ENCODE data around the gene FAM217B. TPM values are rescaled to one million over a fixed set of nuclear protein-coding genes. Genes with fewer than 3 reads are reported as not detected.

The FAM217B gene
- total and polyA plus RNA-seq, 2 of the 8 experiments (the other 6 are each of a cell fraction or from before 2014, with no cell fraction given) = 5.4 to 28.5 TPM

- no peak for FAIRE-seq
- 96% methylated on average over 1 of the region's 1 CpG; no CpG with 5 or more reads in 1 of the 2 experiments for WGBS, 2 experiments (ENCODE audit: extremely low coverage in 1 of 2, insufficient coverage in 1 of 2, insufficient read length in 1 of 2, insufficient replicate concordance in 2 of 2, low coverage in 1 of 2, low lambda C conversion rate in 2 of 2, missing lambda C conversion rate in 1 of 2)
- no peaks in the 10 kb centered on the region for H4K20me1 ChIP-seq (replicated peaks in 1 of 2; ENCODE audit: control insufficient read depth in 1 of 2, insufficient read depth in 2 of 2, low read length in 2 of 2)
- H3K56ac ChIP-seq (replicated peaks; ENCODE audit: insufficient read length, low read depth, low read length) = no peak overlapping the region
- H3K27ac ChIP-seq (ENCODE audit: low read depth, low read length) = no peak overlapping the region
- H4K8ac ChIP-seq (ENCODE audit: extremely low read depth, insufficient read depth, low read length) = no peak overlapping the region
- no peak overlapping the region for H3K4me3 ChIP-seq (ENCODE audit: extremely low read depth in 1 of 4, insufficient read depth in 2 of 4, low read depth in 3 of 4, low read length in 4 of 4)
- H3K9me3 ChIP-seq (ENCODE audit: insufficient read depth in 2 of 2, low read depth in 1 of 2, low read length in 1 of 2) = peaks cover 25 to 30% of the 10 kb centered on the region in 2 experiments; a peak in 3 of 4 replicates
- H4K91ac ChIP-seq (replicated peaks; ENCODE audit: insufficient read length, low read length) = no peak overlapping the region
- no peak overlapping the region for H4K5ac ChIP-seq (ENCODE audit: insufficient read length, low read depth, low read length)
- H2BK15ac ChIP-seq (ENCODE audit: low read length) = no peak overlapping the region
- H3K4ac ChIP-seq (replicated peaks; ENCODE audit: insufficient read length, low read depth, low read length) = no peak overlapping the region
- no peak overlapping the region for H3K4me2 ChIP-seq (ENCODE audit: insufficient read depth in 1 of 2, low read depth in 2 of 2, low read length in 2 of 2)
- ChIA-PET POLR2A (ENCODE audit: partially characterized antibody) (no interaction called here), CTCF (ENCODE audit: partially characterized antibody) (no interaction called here)
- no peak overlapping the region for H2BK120ac ChIP-seq (replicated peaks; ENCODE audit: low read depth, low read length)
- no peak overlapping the region for H3K23ac ChIP-seq (ENCODE audit: insufficient read length)
- no peaks in the 10 kb centered on the region for H3K27me3 ChIP-seq (replicated peaks in 1 of 4; ENCODE audit: control insufficient read depth in 3 of 4, extremely low read depth in 1 of 4, insufficient read depth in 3 of 4, low read length in 3 of 4)
- no peak overlapping the region for H2BK20ac ChIP-seq (ENCODE audit: low read length)
- no peak for DNase-seq (ENCODE audit: low read depth in 1 of 2, low spot score in 2 of 2)
- no peak overlapping the region for H2AFZ ChIP-seq (ENCODE audit: low read length)
- no peak overlapping the region for H2AK5ac ChIP-seq (ENCODE audit: low read depth, low read length)
- no peak overlapping the region for H3K18ac ChIP-seq (ENCODE audit: extremely low read depth, low read length)
- no peaks in the 10 kb centered on the region for H3K23me2 ChIP-seq (ENCODE audit: low read depth, low read length)
- no peak overlapping the region for H2BK12ac ChIP-seq (ENCODE audit: low read depth, low read length)
- no peaks in the 10 kb centered on the region for H3K79me1 ChIP-seq (ENCODE audit: low read depth, low read length)
- H3K79me2 ChIP-seq (ENCODE audit: control insufficient read depth in 1 of 2, insufficient read depth in 2 of 2, low read length in 2 of 2) = no peaks in the 10 kb centered on the region
- TF ChIP-seq TAF7 (optimal IDR thresholded peaks at IDR 0.05; ENCODE audit: borderline replicate concordance, low read depth, low read length) (no peak), ZNF274 (IDR thresholded peaks at IDR 0.05; ENCODE audit: borderline replicate concordance, extremely low read depth, low read length) (no peak), RAD21 (IDR thresholded peaks at IDR 0.05 in 1 of 2, conservative IDR thresholded peaks at IDR 0.05 in 1 of 2; ENCODE audit: low read depth in 2 of 2, low read length in 2 of 2) (no peak)
- no peak overlapping the region for H2BK5ac ChIP-seq (ENCODE audit: low read depth, low read length)
- no peak overlapping the region for H3K14ac ChIP-seq (ENCODE audit: insufficient read length)
- H3K36me3 ChIP-seq (ENCODE audit: control insufficient read depth in 2 of 4, insufficient read depth in 4 of 4, low read length in 3 of 4) = no peaks in the 10 kb centered on the region
- H3K9ac ChIP-seq (replicated peaks in 1 of 4; ENCODE audit: extremely low read depth in 1 of 4, low read depth in 3 of 4, low read length in 3 of 4) = no peak overlapping the region
- H3K4me1 ChIP-seq (replicated peaks in 1 of 4; ENCODE audit: control insufficient read depth in 3 of 4, insufficient read depth in 4 of 4, low read length in 3 of 4) = no peaks in the 10 kb centered on the region
Observed at GRCh38 chr20:59891581-59891980, 48.6 kb upstream of the FAM217B start.

All from H1 (cell line).